HEK293 (cell line): ENCODE results near the gene HACD3.

Experiments
- CTCF ChIA-PET: fragments of 350-600 bp; formaldehyde crosslinking; extraction: SDS; loops from one replicate; lab custom pipeline; 2021; ENCODE audit warnings: antibody characterized with exemption; lab: Yijun Ruan, JAX
- POLR2A ChIA-PET: fragments of 300-600 bp; formaldehyde crosslinking; extraction: SDS; loops from one replicate; lab custom pipeline; 2020; ENCODE audit warnings: antibody characterized with exemption, inconsistent platforms; lab: Yijun Ruan, JAX
- H3K27ac ChIP-seq: fragments of 200-500 bp; sonication (Bioruptor generic); 2 replicates; pipeline ENCODE4 v1.5.1; 2014; ENCODE audit warnings: low read depth, low read length, control low read depth, inconsistent platforms; ENCODE audit errors: extremely low read depth
- H3K36me3 ChIP-seq, 2 experiments: fragments of 200-500 bp in 1 of 2; sonication (Bioruptor generic) in 1 of 2; 1 replicate in 1 of 2; 2 replicates in 1 of 2; pipeline ENCODE4 v1.5.1; 2014 to 2017; ENCODE audit warnings: inconsistent platforms in 2 of 2, low read length in 2 of 2; ENCODE audit not compliant: control insufficient read depth in 2 of 2, insufficient read depth in 1 of 2
- H3K4me1 ChIP-seq: fragments of 200-500 bp; sonication (Bioruptor generic); 2 replicates; pipeline ENCODE4 v1.5.1; 2014; ENCODE audit warnings: mild to moderate bottlenecking, low read length, inconsistent platforms; ENCODE audit not compliant: control insufficient read depth, insufficient read depth
- H3K4me3 ChIP-seq: 2 replicates; pipeline ENCODE4 v1.5.1; 2011; ENCODE audit warnings: low read depth, mild to moderate bottlenecking, control low read depth, low read length, moderate library complexity
- H3K9me3 ChIP-seq: fragments of 200-500 bp; sonication (Bioruptor generic); 2 replicates; pipeline ENCODE4 v1.5.1; 2014; ENCODE audit warnings: low read depth, low read length, inconsistent platforms; ENCODE audit not compliant: control insufficient read depth, insufficient read depth
- FEZF1 ChIP-seq: fragments of 450-650 bp; formaldehyde crosslinking; IDR thresholded peaks from 2 replicates; pipeline ENCODE4 v1.5.1; 2016; ENCODE audit warnings: missing biosample characterization, missing genetic modification characterization
- IKZF3 ChIP-seq: fragments of 450-650 bp; IDR thresholded peaks from 2 replicates; pipeline ENCODE4 v1.5.0; 2018; ENCODE audit warnings: missing biosample characterization, mild to moderate bottlenecking, missing genetic modification characterization, moderate library complexity
- KLF7 ChIP-seq: fragments of 450-650 bp; formaldehyde crosslinking; IDR thresholded peaks from 2 replicates; pipeline ENCODE4 v1.5.1; 2016; ENCODE audit warnings: missing biosample characterization, missing genetic modification characterization, borderline replicate concordance
- KLF9 ChIP-seq: fragments of 450-650 bp; formaldehyde crosslinking; IDR thresholded peaks from 2 replicates; pipeline ENCODE4 v1.5.1; 2016; ENCODE audit warnings: missing biosample characterization, missing genetic modification characterization, low read depth
- OSR2 ChIP-seq: fragments of 450-650 bp; formaldehyde crosslinking; IDR thresholded peaks from 2 replicates; pipeline ENCODE4 v1.5.1; 2016; ENCODE audit warnings: missing biosample characterization, missing genetic modification characterization
- OVOL3 ChIP-seq: fragments of 450-650 bp; formaldehyde crosslinking; IDR thresholded peaks from 2 replicates; pipeline ENCODE4 v1.5.1; 2016; ENCODE audit warnings: missing biosample characterization, missing genetic modification characterization
- PRDM1 ChIP-seq: fragments of 450-650 bp; formaldehyde crosslinking; IDR thresholded peaks from 2 replicates; pipeline ENCODE4; 2016; ENCODE audit warnings: missing biosample characterization, missing genetic modification characterization
- REPIN1 ChIP-seq: fragments of 450-650 bp; formaldehyde crosslinking; IDR thresholded peaks from 2 replicates; pipeline ENCODE4 v1.5.1; 2017; ENCODE audit warnings: missing biosample characterization, missing genetic modification characterization, low read depth
- SALL2 ChIP-seq: fragments of 450-650 bp; formaldehyde crosslinking; IDR thresholded peaks from 2 replicates; pipeline ENCODE4 v1.5.0; 2017; ENCODE audit warnings: missing biosample characterization, mild to moderate bottlenecking, missing genetic modification characterization, borderline replicate concordance
- SP7 ChIP-seq: fragments of 450-650 bp; formaldehyde crosslinking; IDR thresholded peaks from 2 replicates; pipeline ENCODE4 v1.5.1; 2016; ENCODE audit warnings: missing biosample characterization, missing genetic modification characterization
- WT1 ChIP-seq: fragments of 450-650 bp; formaldehyde crosslinking; IDR thresholded peaks from 2 replicates; pipeline ENCODE4 v1.5.1; 2016; ENCODE audit warnings: missing biosample characterization, missing genetic modification characterization
- ZBTB17 ChIP-seq: fragments of 450-650 bp; formaldehyde crosslinking; IDR thresholded peaks from 2 replicates; pipeline ENCODE4 v1.5.1; 2016; ENCODE audit warnings: missing biosample characterization, missing genetic modification characterization
- ZBTB44 ChIP-seq: fragments of 450-650 bp; IDR thresholded peaks from 2 replicates; pipeline ENCODE4 v1.5.1; 2018; ENCODE audit warnings: missing biosample characterization, mild to moderate bottlenecking, missing genetic modification characterization
- ZBTB49 ChIP-seq: fragments of 450-650 bp; formaldehyde crosslinking; IDR thresholded peaks from 2 replicates; pipeline ENCODE4 v1.5.1; 2016; ENCODE audit warnings: missing biosample characterization, missing genetic modification characterization, low read depth
- ZEB2 ChIP-seq: fragments of 450-650 bp; formaldehyde crosslinking; IDR thresholded peaks from 2 replicates; pipeline ENCODE4 v1.5.1; 2016; ENCODE audit warnings: missing biosample characterization, missing genetic modification characterization
- ZNF138 ChIP-seq: fragments of 450-650 bp; formaldehyde crosslinking; IDR thresholded peaks from 2 replicates; pipeline ENCODE4 v1.5.1; 2016; ENCODE audit warnings: missing biosample characterization, missing genetic modification characterization, borderline replicate concordance
- ZNF19 ChIP-seq: fragments of 450-650 bp; formaldehyde crosslinking; IDR thresholded peaks from 2 replicates; pipeline ENCODE4; 2016; ENCODE audit warnings: missing biosample characterization, missing genetic modification characterization, low read depth
- ZNF335 ChIP-seq: fragments of 450-650 bp; formaldehyde crosslinking; conservative IDR thresholded peaks from 2 replicates; pipeline ENCODE4 v1.5.1; 2016; ENCODE audit warnings: missing biosample characterization, missing genetic modification characterization
- ZNF433 ChIP-seq: fragments of 450-650 bp; formaldehyde crosslinking; IDR thresholded peaks from 2 replicates; pipeline ENCODE4 v1.5.1; 2016; ENCODE audit warnings: missing biosample characterization, missing genetic modification characterization, low read depth
- ZNF530 ChIP-seq: fragments of 450-650 bp; formaldehyde crosslinking; IDR thresholded peaks from 2 replicates; pipeline ENCODE4 v1.5.1; 2016; ENCODE audit warnings: low read depth, missing biosample characterization, missing genetic modification characterization
- ZNF549 ChIP-seq: fragments of 450-650 bp; IDR thresholded peaks from 2 replicates; pipeline ENCODE4 v1.5.1; 2018; ENCODE audit warnings: missing biosample characterization, missing genetic modification characterization, mild to moderate bottlenecking, inconsistent platforms, moderate library complexity
- ZNF558 ChIP-seq: fragments of 450-650 bp; formaldehyde crosslinking; IDR thresholded peaks from 2 replicates; pipeline ENCODE4 v1.5.1; 2016; ENCODE audit warnings: missing biosample characterization, missing genetic modification characterization
- ZNF623 ChIP-seq: fragments of 450-650 bp; formaldehyde crosslinking; IDR thresholded peaks from 2 replicates; pipeline ENCODE4 v1.5.1; 2016; ENCODE audit warnings: missing biosample characterization, missing genetic modification characterization
- ZNF629 ChIP-seq: fragments of 450-650 bp; formaldehyde crosslinking; IDR thresholded peaks from 2 replicates; pipeline ENCODE4 v1.5.1; 2017; ENCODE audit warnings: missing biosample characterization, missing genetic modification characterization
- ZNF645 ChIP-seq: fragments of 450-650 bp; formaldehyde crosslinking; IDR thresholded peaks from 2 replicates; pipeline ENCODE4; 2016; ENCODE audit warnings: missing biosample characterization, missing genetic modification characterization
- ZNF677 ChIP-seq: fragments of 450-650 bp; IDR thresholded peaks from 2 replicates; pipeline ENCODE4 v1.5.0; 2018; ENCODE audit warnings: missing biosample characterization, mild to moderate bottlenecking, missing genetic modification characterization, moderate library complexity
- ZNF692 ChIP-seq: fragments of 450-650 bp; formaldehyde crosslinking; IDR thresholded peaks from 2 replicates; pipeline ENCODE4 v1.5.1; 2016; ENCODE audit warnings: missing biosample characterization, missing genetic modification characterization
- ZNF76 ChIP-seq: fragments of 450-650 bp; formaldehyde crosslinking; IDR thresholded peaks from 2 replicates; pipeline ENCODE4; 2016; ENCODE audit warnings: low read depth, missing biosample characterization, missing genetic modification characterization, borderline replicate concordance
- ZNF792 ChIP-seq: fragments of 450-650 bp; formaldehyde crosslinking; IDR thresholded peaks from 2 replicates; pipeline ENCODE4 v1.5.1; 2016; ENCODE audit warnings: missing biosample characterization, missing genetic modification characterization
- ZSCAN16 ChIP-seq: fragments of 450-650 bp; formaldehyde crosslinking; IDR thresholded peaks from 2 replicates; pipeline ENCODE4 v1.5.1; 2016; ENCODE audit warnings: missing biosample characterization, missing genetic modification characterization
- ZSCAN4 ChIP-seq: fragments of 450-650 bp; formaldehyde crosslinking; IDR thresholded peaks from 2 replicates; pipeline ENCODE4 v1.5.1; 2017; ENCODE audit warnings: missing biosample characterization, missing genetic modification characterization
- ZXDB ChIP-seq: fragments of 450-650 bp; formaldehyde crosslinking; IDR thresholded peaks from 2 replicates; pipeline ENCODE4 v1.5.1; 2016; ENCODE audit warnings: missing biosample characterization, missing genetic modification characterization

Gene HACD3

GRCh38 chr15:65579762-65580161 is 49.5 kb downstream of the HACD3 start (continued):
- peak; percentile 54 for TF ChIP-seq ZBTB17 (tag by site-specific recombination)
- TF ChIP-seq IKZF3 (tag by site-specific recombination) = peak; percentile 59; the same call in 1 of the 2 replicates
- no peak for TF ChIP-seq KLF9
- no peak for TF ChIP-seq ZNF19 (tag by site-specific recombination)
- TF ChIP-seq ZEB2 = 0 out of 2 replicates have a peak, but pooled peaks have one; percentile 13
- 0 out of 2 replicates have a peak, but pooled peaks have one; percentile 21 for TF ChIP-seq ZNF335 (tag by site-specific recombination)
- TF ChIP-seq ZBTB49 (tag by site-specific recombination) = no peak
- 0 out of 2 replicates have a peak, but pooled peaks have one; percentile 63 for TF ChIP-seq ZNF692 (tag by site-specific recombination)
- 0 out of 2 replicates have a peak, but pooled peaks have one; percentile 35 for TF ChIP-seq ZXDB (tag by site-specific recombination)
- no peak for TF ChIP-seq OVOL3 (tag by site-specific recombination)
- no peak for TF ChIP-seq ZNF677 (tag by site-specific recombination)
- TF ChIP-seq FEZF1 = peak; percentile 54; the same call in 1 of the 2 replicates
- peak; percentile 85 for TF ChIP-seq ZNF629
- TF ChIP-seq REPIN1 = no peak

GRCh38 chr15:65580287-65580686 is 50.0 kb downstream of the HACD3 start:
- ChIA-PET POLR2A (interaction anchor here (0.6 to 1.3 kb wide), 4 partner anchors 26 to 179 kb away, joined by 3 to 5 read pairs (median 4); partner anchors contain the start of gene INTS14), CTCF (interaction anchor here (0.7 to 1.1 kb wide), 5 partner anchors 11 to 532 kb away, joined by 3 to 4 read pairs (median 3); no protein-coding TSS in a partner anchor)
- H3K27ac ChIP-seq = no peak overlapping the region
- H3K9me3 ChIP-seq = no peaks in the 10 kb centered on the region
- H3K4me3 ChIP-seq = no peak overlapping the region
- H3K36me3 ChIP-seq = peaks cover 61 to 91% of the 10 kb centered on the region in 2 experiments
- peaks cover 4% of the 10 kb centered on the region; the same call in 1 of the 2 replicates for H3K4me1 ChIP-seq
- no peak for TF ChIP-seq ZNF138 (tag by site-specific recombination)
- TF ChIP-seq ZNF623 (tag by site-specific recombination) = no peak
- no peak for TF ChIP-seq SALL2
- peak; percentile 76 for TF ChIP-seq WT1
- TF ChIP-seq ZNF645 (tag by site-specific recombination) = no peak
- TF ChIP-seq ZNF792 (tag by site-specific recombination) = no peak
- no peak for TF ChIP-seq ZNF549 (tag by site-specific recombination)
- no peak for TF ChIP-seq ZSCAN16 (tag by site-specific recombination)
- no peak for TF ChIP-seq ZNF530 (tag by site-specific recombination)
- peak; percentile 67 for TF ChIP-seq PRDM1 (tag by site-specific recombination)
- no peak for TF ChIP-seq ZNF76 (tag by site-specific recombination)
- no peak for TF ChIP-seq ZNF558
- TF ChIP-seq SP7 (tag by site-specific recombination) = peak; percentile 74
- no peak for TF ChIP-seq ZNF433
- TF ChIP-seq ZBTB44 (tag by site-specific recombination) = no peak
- TF ChIP-seq ZSCAN4 (tag by site-specific recombination) = no peak
- peak; percentile 78 for TF ChIP-seq OSR2 (tag by site-specific recombination)
- TF ChIP-seq KLF7 (tag by site-specific recombination) = no peak
